GM12864 (cell line): ENCODE measurements around the gene B4GALT5.

ENCODE experiments used
- DNase-seq: peaks from one replicate; pipeline ENCODE4 v3.0.0-alpha.2; 2011; ENCODE audit warnings: low read depth
- H3K4me3 ChIP-seq: 2 replicates; pipeline ENCODE4 v1.5.1; 2011; ENCODE audit warnings: mild to moderate bottlenecking, low read depth, low read length, control low read depth
- CTCF ChIP-seq: IDR thresholded peaks from 2 replicates; pipeline ENCODE4 v1.5.1; 2011; ENCODE audit warnings: low read depth, mild to moderate bottlenecking, moderate library complexity, low read length, control low read depth, inconsistent platforms; ENCODE audit errors: missing control alignments

B4GALT5 gene

GRCh38 chr20:49635166-49635565 lies 78.5 kb downstream of the B4GALT5 start:
- no peak for DNase-seq
- H3K4me3 ChIP-seq = no peak overlapping the region
- no peak for TF ChIP-seq CTCF

- no peak overlapping the region for H3K4me3 ChIP-seq
- no peak for DNase-seq
- no peak for TF ChIP-seq CTCF
Measured at GRCh38 chr20:49634116-49634515, 79.6 kb downstream of the B4GALT5 start.

DNA sequence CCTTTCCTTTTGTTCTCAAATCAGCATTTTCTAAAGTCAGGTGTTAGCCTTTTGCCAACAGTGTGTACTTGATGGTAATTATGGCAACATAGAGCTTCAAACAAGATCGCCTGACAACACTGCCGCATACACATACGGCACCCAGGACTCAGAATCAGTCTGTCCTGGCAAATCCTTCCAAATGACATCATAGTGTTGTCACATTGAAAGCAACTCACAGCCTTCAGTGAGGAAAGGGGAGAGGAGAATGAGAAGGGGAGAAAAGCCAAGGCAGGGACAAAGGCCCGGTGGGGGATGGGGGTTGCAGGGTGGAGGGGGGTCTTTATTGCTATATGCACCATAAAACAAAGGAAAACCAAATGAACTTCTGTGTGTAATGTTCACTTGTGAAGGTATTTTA lies 80.0 kb downstream of the B4GALT5 start:
- DNase-seq = no peak
- H3K4me3 ChIP-seq = no peak overlapping the region
- no peak for TF ChIP-seq CTCF

DNA sequence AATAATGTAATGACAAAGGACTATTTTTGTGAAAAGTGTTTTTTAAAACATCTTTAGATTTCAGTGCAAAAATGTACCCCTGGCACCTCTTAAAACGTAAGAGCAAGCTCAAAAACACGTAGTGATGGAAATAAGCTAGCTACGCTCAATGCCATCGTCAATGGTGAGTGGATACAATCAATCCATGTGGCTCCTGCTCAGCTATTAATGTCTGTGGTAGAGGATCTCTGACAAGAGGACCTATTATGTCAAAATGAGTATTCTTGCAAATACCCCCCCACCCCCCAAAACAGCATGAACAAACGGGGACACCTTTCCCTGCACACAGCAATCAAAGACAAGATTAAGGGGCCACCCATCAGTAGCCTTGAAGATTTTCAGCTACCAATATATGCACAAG lies 80.7 kb downstream of the B4GALT5 start:
- H3K4me3 ChIP-seq = no peak overlapping the region
- DNase-seq = no peak
- no peak for TF ChIP-seq CTCF

DNA sequence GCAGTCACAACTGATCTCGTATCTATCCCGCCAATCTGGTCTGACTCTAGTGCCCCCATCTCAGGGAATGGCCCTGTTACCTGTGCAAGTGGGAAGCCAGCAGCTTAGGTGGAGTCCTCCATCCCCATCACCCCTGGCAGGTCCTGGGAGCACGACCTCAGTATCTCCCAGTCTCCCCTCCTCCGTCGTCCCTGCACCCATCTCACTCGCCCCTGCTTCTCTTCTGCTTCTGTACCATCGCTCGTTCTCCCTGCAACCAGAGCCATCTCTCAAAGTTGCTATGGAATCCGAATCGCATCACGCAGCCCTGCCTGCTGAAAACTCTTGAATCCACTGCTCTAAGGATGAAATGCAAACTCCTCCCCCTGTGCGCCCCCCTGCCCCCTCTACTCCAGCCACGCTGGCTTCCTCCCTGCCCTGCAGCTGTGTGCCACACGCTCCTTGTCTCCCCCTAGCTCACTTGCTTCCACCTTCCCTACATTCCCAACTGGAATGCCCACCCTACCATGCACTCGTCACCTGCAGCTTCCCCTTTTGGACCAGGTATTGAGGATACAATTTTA lies 81.7 kb downstream of the B4GALT5 start:
- DNase-seq = no peak
- H3K4me3 ChIP-seq = no peak overlapping the region
- TF ChIP-seq CTCF = no peak

DNA sequence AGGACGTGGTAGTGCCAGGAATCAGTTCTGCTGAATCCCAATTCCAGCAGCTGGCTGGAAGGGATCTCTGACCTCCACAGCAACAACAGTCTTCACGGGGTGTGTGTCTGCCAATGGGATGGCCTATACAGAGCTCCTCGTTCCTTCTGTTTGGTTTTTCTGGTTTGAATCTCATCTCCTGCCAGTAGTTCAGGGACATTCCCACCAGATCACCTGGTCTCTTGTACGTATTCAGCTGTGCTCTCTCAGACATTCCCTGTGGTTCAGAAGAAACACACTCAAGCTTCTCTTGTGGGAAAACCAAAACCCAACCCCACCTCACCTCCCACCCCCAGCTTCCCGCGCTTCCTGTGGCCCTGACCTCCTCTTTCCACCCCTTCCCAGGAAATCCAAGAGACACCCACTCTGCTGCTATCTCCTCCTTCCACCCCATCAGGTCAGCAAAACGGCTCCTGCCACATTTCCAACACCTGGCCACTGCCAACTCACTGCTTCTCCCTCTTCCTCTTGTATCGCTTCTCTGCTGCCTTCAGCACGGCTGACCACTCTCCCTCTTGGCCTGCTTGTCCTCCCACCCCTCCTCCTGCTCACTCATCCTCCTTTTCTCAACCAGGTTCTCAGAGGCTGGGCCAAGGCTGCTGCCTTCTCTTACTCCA lies 82.5 kb downstream of the B4GALT5 start:
- H3K4me3 ChIP-seq = no peak overlapping the region; the same call in 1 of the 2 replicates
- DNase-seq = no peak
- TF ChIP-seq CTCF = no peak
